Spleen (tissue), 7 donors: ENCODE results near the gene CRIP2.

ENCODE experiments used
- CTCF ChIP-seq, 11 experiments: fragments of 200-600 bp in 7 of 11; fragments of 450-650 bp in 4 of 11; sonication (generic) in 4 of 11; IDR thresholded peaks in 8 of 11; conservative IDR thresholded peaks in 3 of 11; 1 replicate in 7 of 11; 2 replicates in 4 of 11; pipeline versions ENCODE4 v1.4.0 to v1.8.0; 2016 to 2021; ENCODE audit warnings: antibody characterized with exemption in 11 of 11, inconsistent platforms in 4 of 11, mild to moderate bottlenecking in 1 of 11
- POLR2A ChIP-seq, 3 donors: fragments of 450-650 bp; IDR thresholded peaks; one replicate each; pipeline ENCODE4 v1.5.1; 2017; ENCODE audit warnings: antibody characterized with exemption in 3 of 3, mild to moderate bottlenecking in 1 of 3
- POLR2AphosphoS5 ChIP-seq, 3 donors: sonication (generic); formaldehyde crosslinking; IDR thresholded peaks; one replicate each; pipeline ENCODE4 v1.5.1; 2017; ENCODE audit warnings: antibody characterized with exemption in 3 of 3
- donor health status: DM: no; HTN: no; CAD: no; lungs with moderate emphysema.
- donor health status: DM: no; HTN: no; CAD: no.
- donor health status: DM: no; HTN: no; CAD: no.

GRCh38 chr14:105432657-105433056 lies 42.0 kb upstream of the CRIP2 start:
- TF ChIP-seq POLR2AphosphoS5 (IDR thresholded peaks at IDR 0.05) = no peak
- TF ChIP-seq CTCF (IDR thresholded peaks at IDR 0.05 in 8 of 11, conservative IDR thresholded peaks at IDR 0.05 in 3 of 11) = no peak
- TF ChIP-seq POLR2A (IDR thresholded peaks at IDR 0.05) = no peak
